OCI-LY3 (cell line): ENCODE data around the gene DAB1.

Experiments
- EZH2phosphoT487 ChIP-seq: fragments of 200-600 bp; shearing (Covaris generic); IDR thresholded peaks from 2 replicates; pipeline ENCODE4 v1.6.1; 2018; ENCODE audit warnings: antibody characterized with exemption, mixed run types, low read depth
- TF ChIP-seq, protein P1 (sequence below): fragments of 200-600, 300-600 bp; sonication (generic); IDR thresholded peaks from 2 replicates; pipeline ENCODE4 v1.5.1; 2014; ENCODE audit warnings: antibody characterized with exemption, low read length, low read depth

DNA sequence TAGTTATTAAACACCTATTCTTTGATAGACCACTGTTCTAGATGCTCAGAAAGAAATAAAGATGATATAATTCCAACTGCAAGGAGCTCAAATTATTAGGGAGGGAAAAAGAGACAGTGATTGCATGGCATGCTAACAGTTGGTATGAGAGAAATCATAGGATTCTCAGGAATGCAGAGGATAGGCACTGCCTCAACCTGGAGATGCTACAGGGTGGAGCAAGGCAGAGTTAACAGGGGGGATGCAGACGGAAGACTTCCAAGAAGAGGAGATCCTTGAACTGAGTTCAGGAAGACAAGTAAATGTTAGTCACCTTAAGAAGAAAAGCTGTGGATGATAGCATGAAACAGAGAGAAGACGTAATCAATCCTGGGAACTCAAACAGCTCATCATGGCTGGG lies 123.7 kb downstream of the DAB1 start:
- TF ChIP-seq, protein P1, sequence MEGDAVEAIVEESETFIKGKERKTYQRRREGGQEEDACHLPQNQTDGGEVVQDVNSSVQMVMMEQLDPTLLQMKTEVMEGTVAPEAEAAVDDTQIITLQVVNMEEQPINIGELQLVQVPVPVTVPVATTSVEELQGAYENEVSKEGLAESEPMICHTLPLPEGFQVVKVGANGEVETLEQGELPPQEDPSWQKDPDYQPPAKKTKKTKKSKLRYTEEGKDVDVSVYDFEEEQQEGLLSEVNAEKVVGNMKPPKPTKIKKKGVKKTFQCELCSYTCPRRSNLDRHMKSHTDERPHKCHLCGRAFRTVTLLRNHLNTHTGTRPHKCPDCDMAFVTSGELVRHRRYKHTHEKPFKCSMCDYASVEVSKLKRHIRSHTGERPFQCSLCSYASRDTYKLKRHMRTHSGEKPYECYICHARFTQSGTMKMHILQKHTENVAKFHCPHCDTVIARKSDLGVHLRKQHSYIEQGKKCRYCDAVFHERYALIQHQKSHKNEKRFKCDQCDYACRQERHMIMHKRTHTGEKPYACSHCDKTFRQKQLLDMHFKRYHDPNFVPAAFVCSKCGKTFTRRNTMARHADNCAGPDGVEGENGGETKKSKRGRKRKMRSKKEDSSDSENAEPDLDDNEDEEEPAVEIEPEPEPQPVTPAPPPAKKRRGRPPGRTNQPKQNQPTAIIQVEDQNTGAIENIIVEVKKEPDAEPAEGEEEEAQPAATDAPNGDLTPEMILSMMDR = no peak
- no peak for TF ChIP-seq EZH2phosphoT487
